Central memory CD8-positive, alpha-beta T cell (primary cell): ENCODE measurements around the gene PTTG1.

Source experiments
- ATAC-seq: fragments of 150-1000 bp; cut with Tn5 transposase; replicated peaks from 2 replicates; pipeline ENCODE4 v1.10.0; 2022; ENCODE audit warnings: mild to moderate bottlenecking, moderate FRiP score, moderate number of reproducible peaks; ENCODE audit not compliant: poor library complexity, severe bottlenecking; ENCODE audit errors: extremely low read depth
- DNase-seq, 2 donors: peaks; one replicate each; pipeline ENCODE4 v3.0.0; 2021; ENCODE audit warnings: low spot score in 2 of 2
- H3K27ac Mint-ChIP-seq: one replicate; pipeline ENCODE4 v1.8.0; 2022; ENCODE audit warnings: low read depth, mild to moderate bottlenecking, moderate library complexity, mixed read lengths
- H3K27me3 Mint-ChIP-seq: one replicate; pipeline ENCODE4 v1.8.0; 2022; ENCODE audit warnings: mixed read lengths
- H3K36me3 Mint-ChIP-seq: one replicate; pipeline ENCODE4 v1.8.0; 2022; ENCODE audit warnings: mild to moderate bottlenecking, moderate library complexity, mixed read lengths; ENCODE audit not compliant: insufficient read depth
- H3K4me1 Mint-ChIP-seq: one replicate; pipeline ENCODE4 v1.8.0; 2022; ENCODE audit warnings: mixed read lengths
- H3K4me3 Mint-ChIP-seq: one replicate; pipeline ENCODE4 v1.8.0; 2022; ENCODE audit warnings: mild to moderate bottlenecking, moderate library complexity, mixed read lengths
- H3K9me3 Mint-ChIP-seq: one replicate; pipeline ENCODE4 v1.8.0; 2022; ENCODE audit warnings: mixed read lengths

The PTTG1 gene

DNA sequence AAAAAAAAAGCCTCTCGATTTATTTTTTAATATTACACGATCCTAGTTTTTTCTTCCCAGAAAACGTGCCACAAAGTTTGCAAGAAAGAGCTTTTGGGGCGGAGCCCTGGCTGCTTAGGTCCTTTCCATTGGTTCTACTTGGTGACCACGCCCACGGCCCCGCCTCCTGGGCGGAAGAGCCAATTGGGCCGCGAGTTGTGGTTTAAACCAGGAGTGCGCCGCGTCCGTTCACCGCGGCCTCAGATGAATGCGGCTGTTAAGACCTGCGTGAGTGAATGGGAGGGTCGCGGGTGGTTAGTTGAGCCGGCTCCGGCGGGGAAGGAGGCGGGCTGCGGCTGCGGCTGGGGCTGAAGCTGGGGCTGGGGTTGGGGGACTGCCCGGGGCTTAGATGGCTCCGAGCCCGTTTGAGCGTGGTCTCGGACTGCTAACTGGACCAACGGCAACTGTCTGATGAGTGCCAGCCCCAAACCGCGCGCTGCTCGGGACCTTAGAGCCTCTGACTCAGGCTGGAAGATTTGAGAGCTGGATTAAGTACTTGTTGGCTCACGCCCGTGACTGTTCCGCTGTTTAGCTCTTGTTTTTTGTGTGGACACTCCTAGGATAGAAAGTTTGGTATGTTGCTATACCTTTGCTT is at the start of gene PTTG1:
Gene PTTG1, plus strand, starts transcription at position 231 of the 634 bp plus-strand sequence. CDS start 458 bp downstream, outside the sequence.
- Mint-ChIP-seq H3K36me3 (peaks cover 14% of the 10 kb centered on the region), H3K27me3 (no peaks in the 10 kb centered on the region), H3K27ac (peak within 1 kb of the TSS; percentile 92), H3K9me3 (no peaks in the 10 kb centered on the region), H3K4me3 (peak within 1 kb of the TSS; percentile 97), H3K4me1 (peaks cover 77% of the 10 kb centered on the region)
- ATAC-seq (peak; percentile 57), DNase-seq (peak; percentile 80 to 88)

DNA sequence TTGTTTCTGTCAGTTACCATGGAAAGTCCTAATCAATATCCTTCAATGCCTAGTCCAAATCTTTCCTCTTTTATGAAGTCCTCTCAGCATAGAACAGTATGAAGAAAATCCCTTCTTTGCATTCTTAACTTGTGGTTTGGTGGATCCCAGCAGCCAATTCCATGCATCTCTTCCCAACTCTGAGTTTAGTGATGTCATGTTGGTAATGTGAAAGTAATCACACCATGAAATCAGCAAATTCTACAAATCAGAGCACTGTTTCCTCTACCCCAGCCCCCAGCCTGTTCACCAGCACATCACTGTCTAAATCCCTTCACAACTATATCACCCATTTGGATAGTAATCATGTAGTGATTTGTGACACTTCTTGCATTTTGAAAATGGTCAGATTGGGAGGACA is 46.5 kb upstream of the PTTG1 start:
- Mint-ChIP-seq H3K4me1 (no peaks in the 10 kb centered on the region), H3K27me3 (peaks cover 90% of the 10 kb centered on the region), H3K4me3 (no peak overlapping the region), H3K27ac (no peak overlapping the region), H3K36me3 (no peaks in the 10 kb centered on the region), H3K9me3 (no peaks in the 10 kb centered on the region)
- no peak for DNase-seq
- ATAC-seq, result no peak

DNA sequence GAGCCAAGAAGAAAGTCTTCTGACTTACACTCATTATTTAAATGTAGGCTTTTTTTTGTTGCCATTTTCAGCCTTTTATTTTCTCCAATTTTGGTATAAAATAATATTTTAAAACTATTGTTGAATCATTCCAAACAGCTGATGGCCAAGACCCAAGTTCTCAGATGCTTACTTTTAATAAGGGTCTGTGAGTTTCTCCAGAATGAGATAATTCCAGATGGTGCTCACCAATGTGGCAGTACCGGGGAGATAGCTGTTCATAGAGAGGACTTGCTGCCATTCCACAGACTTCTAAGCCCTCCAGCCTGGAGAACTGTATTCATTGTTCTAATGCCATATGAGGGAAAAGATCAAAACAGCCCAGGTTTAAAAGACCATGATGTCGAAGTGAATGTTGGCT is 46.0 kb upstream of the PTTG1 start:
- Mint-ChIP-seq H3K4me1 (no peaks in the 10 kb centered on the region), H3K27ac (no peak overlapping the region), H3K4me3 (no peak overlapping the region), H3K9me3 (no peaks in the 10 kb centered on the region), H3K27me3 (peaks cover 89% of the 10 kb centered on the region), H3K36me3 (no peaks in the 10 kb centered on the region)
- no peak for ATAC-seq
- DNase-seq, result no peak

- ATAC-seq (no peak), DNase-seq (no peak)
- no peak overlapping the region for H3K27ac Mint-ChIP-seq
- H3K27me3 Mint-ChIP-seq, result peaks cover 89% of the 10 kb centered on the region
- no peaks in the 10 kb centered on the region for H3K4me1 Mint-ChIP-seq
- H3K9me3 Mint-ChIP-seq, result no peaks in the 10 kb centered on the region
- no peak overlapping the region for H3K4me3 Mint-ChIP-seq
- no peaks in the 10 kb centered on the region for H3K36me3 Mint-ChIP-seq
Measured at GRCh38 chr5:160376416-160376815, 45.2 kb upstream of the PTTG1 start.

- H3K4me1 Mint-ChIP-seq, result no peaks in the 10 kb centered on the region
- H3K27ac Mint-ChIP-seq, result no peak overlapping the region
- no peak overlapping the region for H3K4me3 Mint-ChIP-seq
- H3K36me3 Mint-ChIP-seq, result no peaks in the 10 kb centered on the region
- no peaks in the 10 kb centered on the region for H3K9me3 Mint-ChIP-seq
- ATAC-seq (no peak), DNase-seq (no peak)
- H3K27me3 Mint-ChIP-seq, result peaks cover 84% of the 10 kb centered on the region
Measured at GRCh38 chr5:160377651-160378050, 44.0 kb upstream of the PTTG1 start.

GRCh38 chr5:160378330-160378729 is 43.3 kb upstream of the PTTG1 start:
- no peaks in the 10 kb centered on the region for H3K9me3 Mint-ChIP-seq
- H3K4me1 Mint-ChIP-seq, result no peaks in the 10 kb centered on the region
- ATAC-seq (no peak), DNase-seq (no peak)
- no peak overlapping the region for H3K27ac Mint-ChIP-seq
- H3K36me3 Mint-ChIP-seq, result no peaks in the 10 kb centered on the region
- H3K4me3 Mint-ChIP-seq, result no peak overlapping the region
- H3K27me3 Mint-ChIP-seq, result peaks cover 77% of the 10 kb centered on the region

- Mint-ChIP-seq H3K27me3 (peaks cover 65% of the 10 kb centered on the region), H3K4me3 (no peak overlapping the region), H3K4me1 (no peaks in the 10 kb centered on the region), H3K9me3 (no peaks in the 10 kb centered on the region), H3K27ac (no peak overlapping the region), H3K36me3 (no peaks in the 10 kb centered on the region)
- ATAC-seq, result no peak
- no peak for DNase-seq
Measured at GRCh38 chr5:160379511-160379910, 42.1 kb upstream of the PTTG1 start.

- Mint-ChIP-seq H3K27me3 (peaks cover 60% of the 10 kb centered on the region), H3K9me3 (no peaks in the 10 kb centered on the region)
- no peak for ATAC-seq
Measured at GRCh38 chr5:160380041-160380440, 41.6 kb upstream of the PTTG1 start.

GRCh38 chr5:160382346-160382745 is 39.3 kb upstream of the PTTG1 start:
- ATAC-seq (no peak), DNase-seq (no peak)
- Mint-ChIP-seq H3K27me3 (peaks cover 40% of the 10 kb centered on the region), H3K4me3 (no peak overlapping the region), H3K4me1 (no peaks in the 10 kb centered on the region), H3K27ac (no peak overlapping the region), H3K36me3 (no peaks in the 10 kb centered on the region), H3K9me3 (no peaks in the 10 kb centered on the region)

More at GRCh38 chr5:160380041-160380440, 41.6 kb upstream of the PTTG1 start:
- Mint-ChIP-seq H3K4me3 (no peak overlapping the region), H3K36me3 (no peaks in the 10 kb centered on the region), H3K27ac (no peak overlapping the region), H3K4me1 (no peaks in the 10 kb centered on the region)
- no peak for DNase-seq

DNA sequence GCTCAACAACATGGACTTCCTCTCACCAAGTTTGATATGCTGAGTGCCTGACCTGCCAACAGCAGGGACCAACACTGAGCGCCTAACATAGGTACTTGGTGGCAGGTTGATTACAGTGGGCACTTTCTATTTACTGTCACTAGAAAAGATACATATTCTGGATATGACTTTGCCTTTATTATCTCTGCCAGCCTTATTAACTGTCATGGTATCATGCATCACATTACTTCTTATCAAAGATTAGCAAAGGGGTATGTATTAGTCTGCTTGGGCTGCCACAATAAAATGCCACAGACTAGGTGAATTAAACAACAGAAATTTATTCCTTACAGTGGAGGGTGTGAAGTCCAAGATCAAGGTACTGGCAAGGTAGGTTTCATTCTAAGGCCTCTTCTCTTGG is 37.0 kb upstream of the PTTG1 start:
- H3K27me3 Mint-ChIP-seq, result peaks cover 23% of the 10 kb centered on the region
- H3K4me1 Mint-ChIP-seq, result no peaks in the 10 kb centered on the region
- H3K36me3 Mint-ChIP-seq, result no peaks in the 10 kb centered on the region
- peaks cover 6% of the 10 kb centered on the region for H3K9me3 Mint-ChIP-seq
- no peak for DNase-seq
- ATAC-seq, result no peak
- H3K27ac Mint-ChIP-seq, result no peak overlapping the region
- no peak overlapping the region for H3K4me3 Mint-ChIP-seq

GRCh38 chr5:160385496-160385895 is 36.2 kb upstream of the PTTG1 start:
- H3K4me1 Mint-ChIP-seq, result no peaks in the 10 kb centered on the region
- no peak overlapping the region for H3K27ac Mint-ChIP-seq
- H3K36me3 Mint-ChIP-seq, result no peaks in the 10 kb centered on the region
- ATAC-seq (no peak), DNase-seq (no peak)
- H3K4me3 Mint-ChIP-seq, result no peak overlapping the region
- peaks cover 16% of the 10 kb centered on the region for H3K27me3 Mint-ChIP-seq
- peaks cover 6% of the 10 kb centered on the region for H3K9me3 Mint-ChIP-seq

- H3K36me3 Mint-ChIP-seq, result no peaks in the 10 kb centered on the region
- H3K27me3 Mint-ChIP-seq, result no peaks in the 10 kb centered on the region
- H3K27ac Mint-ChIP-seq, result no peak overlapping the region
- peaks cover 6% of the 10 kb centered on the region for H3K9me3 Mint-ChIP-seq
- no peak for DNase-seq
- ATAC-seq, result no peak
- H3K4me3 Mint-ChIP-seq, result no peak overlapping the region
- H3K4me1 Mint-ChIP-seq, result no peaks in the 10 kb centered on the region
Measured at GRCh38 chr5:160387445-160387844, 34.2 kb upstream of the PTTG1 start.

GRCh38 chr5:160390787-160391696 is 30.6 kb upstream of the PTTG1 start:
- H3K27ac Mint-ChIP-seq, result no peak overlapping the region
- no peaks in the 10 kb centered on the region for H3K4me1 Mint-ChIP-seq
- no peaks in the 10 kb centered on the region for H3K36me3 Mint-ChIP-seq
- no peak for ATAC-seq
- no peak for DNase-seq
- no peak overlapping the region for H3K4me3 Mint-ChIP-seq
- peaks cover 6% of the 10 kb centered on the region for H3K9me3 Mint-ChIP-seq
- no peaks in the 10 kb centered on the region for H3K27me3 Mint-ChIP-seq
